Activated CD4-positive, alpha-beta T cell treated with anti-CD3 and anti-CD28 coated beads, Interleukin-2, amount 10 ng/mL, durations not matched to agents 24 days and 14 days (primary cell): Measurements from ENCODE around the gene PTPRD. TPM values are rescaled to one million over a fixed set of nuclear protein-coding genes. Genes with fewer than 3 reads are reported as not detected.
"Not testable (repeated sequence)": the region's sequence is repeated elsewhere in the genome, so short reads cannot be mapped to it uniquely, and the experiment has no call there.

Experiments used
- DNase-seq: peaks from one replicate; pipeline ENCODE4 v3.0.0; 2022
- H3K27ac Mint-ChIP-seq: one replicate; pipeline ENCODE4 v1.8.0; 2022; ENCODE audit warnings: mild to moderate bottlenecking, mixed read lengths
- H3K27me3 Mint-ChIP-seq: one replicate; pipeline ENCODE4 v1.8.0; 2022; ENCODE audit warnings: mixed read lengths
- H3K36me3 Mint-ChIP-seq: one replicate; pipeline ENCODE4 v1.8.0; 2022; ENCODE audit warnings: low read depth, mild to moderate bottlenecking, mixed read lengths
- H3K4me1 Mint-ChIP-seq: one replicate; pipeline ENCODE4 v1.8.0; 2021; ENCODE audit warnings: mixed read lengths
- H3K4me3 Mint-ChIP-seq: one replicate; pipeline ENCODE4 v1.8.0; 2022; ENCODE audit warnings: mild to moderate bottlenecking, moderate library complexity, mixed read lengths
- H3K9me3 Mint-ChIP-seq: one replicate; pipeline ENCODE4 v1.8.0; 2021; ENCODE audit warnings: mixed read lengths
- intact Hi-C: fragments of 100-400 bp; cut with micrococcal nuclease; formaldehyde crosslinking; loops from one replicate; pipeline ENCODE4 v1.15.1; 2023
- total RNA-seq: library from RNA; stranded (reverse); gene quantifications from 2 replicates; pipeline ENCODE4 v1.2.3, GENCODE V29; 2022

The PTPRD gene
- total RNA-seq, 1 donor from 2014 or later, result not detected

DNA sequence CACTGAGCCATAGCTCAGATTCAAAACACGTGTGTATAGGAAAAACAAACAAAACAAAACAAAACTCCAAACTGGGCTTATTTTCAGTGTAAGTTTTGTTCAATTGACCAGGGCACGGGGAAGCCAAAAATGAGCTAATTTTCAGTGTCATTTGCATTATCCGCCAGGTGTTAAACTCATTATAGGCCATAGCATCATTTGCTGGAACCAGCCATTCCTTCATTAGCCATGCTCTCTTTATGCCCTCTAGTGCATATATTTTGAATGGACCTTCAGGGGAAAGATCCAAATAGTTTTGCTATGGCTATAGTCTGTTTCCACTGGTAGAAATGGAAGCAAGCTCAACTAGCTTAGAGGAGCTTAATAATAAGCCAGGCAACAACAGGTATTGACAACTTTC is 1608.0 kb downstream of the PTPRD start:
- H3K4me1 Mint-ChIP-seq, result no peaks in the 10 kb centered on the region
- no peak for DNase-seq
- intact Hi-C loops, result no loop called here

DNA sequence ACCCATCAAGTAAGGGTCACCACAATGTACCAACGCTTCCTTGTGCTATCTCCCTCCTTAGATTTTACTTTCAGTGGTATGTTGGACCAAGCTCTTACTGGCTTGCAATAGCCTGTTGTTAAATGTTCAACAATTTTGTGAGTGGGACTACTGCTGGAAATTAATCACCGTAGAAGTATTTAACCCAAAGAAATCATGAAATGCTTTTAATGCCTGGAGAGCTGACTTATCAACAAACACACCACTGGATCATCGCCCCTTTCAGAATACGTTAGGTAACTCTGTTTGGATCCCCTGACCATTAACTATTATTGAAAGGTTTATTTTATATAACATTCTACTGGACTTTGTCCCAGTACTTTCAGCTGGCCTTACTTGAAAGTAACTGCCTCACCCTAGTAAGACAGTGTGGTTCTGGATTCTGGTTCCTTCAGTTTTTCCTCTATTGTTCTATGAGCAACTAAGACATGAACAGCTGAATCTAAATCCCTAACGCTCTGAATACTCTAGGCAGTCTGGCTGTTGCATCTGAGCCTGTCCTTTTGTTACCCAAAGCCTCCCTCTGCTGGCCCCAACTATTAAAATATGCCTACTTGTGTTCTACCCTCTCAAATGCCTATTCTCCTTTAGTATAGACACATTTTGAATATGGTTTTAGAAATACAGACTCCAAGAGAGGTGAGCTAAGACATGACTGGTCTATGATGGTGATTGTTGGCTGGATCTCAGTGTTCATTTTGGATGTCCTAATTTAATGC is 1609.8 kb downstream of the PTPRD start:
- H3K36me3 Mint-ChIP-seq, result no peaks in the 10 kb centered on the region
- intact Hi-C loops, result no loop called here
- H3K4me3 Mint-ChIP-seq, result no peak overlapping the region
- no peak overlapping the region for H3K27ac Mint-ChIP-seq
- no peaks in the 10 kb centered on the region for H3K9me3 Mint-ChIP-seq
- no peak for DNase-seq
- H3K27me3 Mint-ChIP-seq, result no peaks in the 10 kb centered on the region
- no peaks in the 10 kb centered on the region for H3K4me1 Mint-ChIP-seq

More for the DNA sequence above, 1608.0 kb downstream of the PTPRD start:
- no peak overlapping the region for H3K27ac Mint-ChIP-seq
- H3K9me3 Mint-ChIP-seq, result no peaks in the 10 kb centered on the region
- no peaks in the 10 kb centered on the region for H3K36me3 Mint-ChIP-seq
- H3K27me3 Mint-ChIP-seq, result no peaks in the 10 kb centered on the region
- H3K4me3 Mint-ChIP-seq, result no peak overlapping the region

DNA sequence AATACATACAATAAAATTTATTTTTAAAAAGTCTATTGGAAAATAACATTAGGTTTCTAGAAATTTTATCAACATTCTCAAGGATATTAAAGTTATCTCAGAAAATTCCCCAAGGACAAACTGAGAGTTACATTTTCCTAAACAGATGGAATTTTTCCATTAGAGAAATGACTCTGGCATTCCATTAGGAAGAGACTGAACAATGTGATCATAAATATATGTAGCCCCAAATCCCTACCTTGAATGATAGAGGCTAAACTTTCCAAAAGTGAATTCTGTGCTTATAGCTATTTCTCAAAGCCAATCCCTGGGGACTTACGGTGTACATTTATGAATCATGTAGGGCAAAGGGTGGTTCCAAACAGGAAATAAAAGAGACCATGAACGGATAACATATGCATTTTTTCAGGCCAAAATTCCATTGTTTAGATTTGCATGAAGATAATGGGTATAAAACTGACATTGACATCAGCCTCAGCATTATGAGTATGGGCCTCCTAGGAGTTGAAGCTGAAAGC is 1632.2 kb downstream of the PTPRD start:
- Mint-ChIP-seq H3K4me3 (no peak overlapping the region), H3K27ac (no peak overlapping the region), H3K36me3 (no peaks in the 10 kb centered on the region), H3K27me3 (no peaks in the 10 kb centered on the region), H3K4me1 (no peaks in the 10 kb centered on the region), H3K9me3 (no peaks in the 10 kb centered on the region)
- intact Hi-C loops, result no loop called here
- no peak for DNase-seq

DNA sequence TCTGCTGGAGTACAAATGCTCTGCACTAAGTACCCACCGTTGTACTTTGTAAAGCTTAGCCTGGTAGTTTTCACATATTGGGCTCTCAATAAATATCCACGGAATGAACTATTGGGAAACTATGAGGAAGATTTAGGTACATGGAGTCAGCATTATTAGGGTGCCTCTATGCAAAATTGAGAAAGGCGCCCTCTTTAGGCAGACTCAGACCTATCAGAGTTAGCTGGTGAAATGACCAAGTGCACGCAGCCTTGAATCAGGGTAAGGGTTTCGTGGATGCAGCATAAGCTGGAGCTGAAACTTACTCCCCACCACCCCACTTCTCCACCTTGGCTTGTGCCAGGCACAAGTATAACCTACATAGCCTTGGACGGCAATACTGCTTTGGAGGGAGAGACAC is 1634.5 kb downstream of the PTPRD start:
- Mint-ChIP-seq H3K9me3 (no peaks in the 10 kb centered on the region), H3K4me3 (no peak overlapping the region), H3K27ac (no peak overlapping the region), H3K36me3 (no peaks in the 10 kb centered on the region), H3K27me3 (no peaks in the 10 kb centered on the region), H3K4me1 (no peaks in the 10 kb centered on the region)
- DNase-seq, result no peak
- intact Hi-C loops, result no loop called here

DNA sequence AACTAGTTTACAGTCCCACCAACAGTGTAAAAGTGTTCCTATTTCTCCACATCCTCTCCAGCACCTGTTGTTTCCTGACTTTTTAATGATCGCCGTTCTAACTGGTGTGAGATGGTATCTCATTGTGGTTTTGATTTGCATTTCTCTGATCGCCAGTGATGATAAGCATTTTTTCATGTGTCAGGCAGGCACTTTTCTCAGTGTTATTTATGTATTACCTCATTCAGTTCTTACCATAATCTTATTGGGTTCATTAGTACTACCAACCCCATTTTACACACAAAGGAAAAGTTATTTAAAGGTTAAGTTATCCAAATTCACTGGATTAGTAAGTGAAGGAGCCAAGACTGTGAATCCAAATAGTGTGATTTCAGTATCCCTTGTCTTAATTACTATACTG is 1644.5 kb downstream of the PTPRD start:
- intact Hi-C loops, H3K27ac Mint-ChIP-seq, DNase-seq, H3K27me3 Mint-ChIP-seq, H3K4me3 Mint-ChIP-seq, H3K4me1 Mint-ChIP-seq, H3K9me3 Mint-ChIP-seq, H3K36me3 Mint-ChIP-seq: not testable (repeated sequence)

DNA sequence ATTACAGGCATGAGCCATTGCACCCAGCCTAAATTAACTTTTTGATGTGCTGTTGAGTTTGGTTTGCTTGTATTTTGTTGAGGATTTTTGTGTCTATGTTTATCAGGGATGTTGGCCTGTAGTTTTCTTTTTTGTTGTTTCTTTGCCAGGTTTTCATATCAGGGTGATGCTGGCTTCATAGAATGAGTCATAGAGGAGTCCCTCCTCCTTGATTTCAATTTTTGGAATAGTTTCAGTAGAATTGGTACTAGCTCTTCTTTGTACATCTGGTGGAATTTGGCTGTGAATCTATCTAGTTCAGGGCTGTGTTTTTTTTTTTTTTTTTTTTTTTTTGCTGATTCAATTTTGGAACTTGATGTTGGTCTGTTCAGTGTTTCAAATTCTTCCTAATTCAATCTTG is 1648.9 kb downstream of the PTPRD start:
- peaks cover 3% of the 10 kb centered on the region for H3K9me3 Mint-ChIP-seq
- intact Hi-C loops, result no loop called here
- H3K27ac Mint-ChIP-seq, result no peak overlapping the region
- DNase-seq, result no peak
- no peaks in the 10 kb centered on the region for H3K27me3 Mint-ChIP-seq
- no peaks in the 10 kb centered on the region for H3K36me3 Mint-ChIP-seq
- H3K4me1 Mint-ChIP-seq, result no peaks in the 10 kb centered on the region
- H3K4me3 Mint-ChIP-seq, result no peak overlapping the region

DNA sequence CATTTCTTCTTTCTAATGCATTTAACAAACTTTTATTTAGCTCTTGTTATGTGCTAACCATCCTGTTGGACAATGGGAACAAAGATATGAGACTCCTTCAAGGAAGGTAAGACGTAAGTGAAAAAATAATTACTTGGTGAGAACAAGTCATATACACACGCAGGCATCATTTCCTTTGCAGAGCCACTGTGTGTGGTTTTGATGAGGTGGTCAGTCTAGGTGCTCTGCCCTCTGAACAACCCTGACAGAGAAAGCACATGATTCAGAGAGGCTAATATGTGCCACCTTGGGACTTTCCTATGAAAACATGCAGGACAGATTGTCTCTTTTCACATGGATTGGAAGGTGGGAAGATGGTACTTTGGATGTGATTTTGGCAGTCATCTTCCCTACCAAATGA is 1650.7 kb downstream of the PTPRD start:
- Mint-ChIP-seq H3K36me3 (no peaks in the 10 kb centered on the region), H3K4me1 (no peaks in the 10 kb centered on the region), H3K27ac (no peak overlapping the region), H3K27me3 (no peaks in the 10 kb centered on the region), H3K4me3 (no peak overlapping the region), H3K9me3 (peaks cover 3% of the 10 kb centered on the region)
- DNase-seq, result no peak
- intact Hi-C loops, result no loop called here

DNA sequence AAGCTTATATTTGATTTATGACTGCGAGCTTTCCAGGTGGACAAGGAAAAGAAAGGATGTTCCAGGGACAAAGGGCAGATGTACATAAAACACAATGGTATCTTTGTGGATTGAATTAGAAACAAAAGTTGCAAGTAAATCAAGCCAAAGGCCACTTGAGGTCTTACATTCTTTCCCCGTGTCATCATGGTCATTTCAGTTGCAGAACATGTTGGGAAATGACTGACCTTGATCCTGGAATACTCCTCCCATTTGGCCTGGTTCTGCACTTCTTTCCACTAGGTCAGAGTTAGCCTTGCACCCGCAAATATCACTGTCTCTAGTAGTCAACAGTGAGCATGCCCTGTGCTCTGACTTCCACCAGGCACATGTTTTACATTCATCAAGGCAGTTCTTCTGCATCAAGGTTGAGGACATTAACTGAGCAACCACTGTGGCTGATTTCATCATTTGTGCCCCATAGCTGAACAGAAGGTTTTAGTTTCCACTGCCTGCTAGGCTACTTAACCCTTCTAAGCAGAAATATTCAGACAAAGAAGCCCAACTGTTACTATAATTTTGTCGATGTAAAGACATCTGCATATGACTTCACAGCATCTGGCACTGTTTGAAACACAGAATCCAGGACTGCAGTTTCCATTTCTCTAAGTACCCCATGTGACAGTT is 1651.5 kb downstream of the PTPRD start:
- H3K27me3 Mint-ChIP-seq, result no peaks in the 10 kb centered on the region
- H3K4me1 Mint-ChIP-seq, result no peaks in the 10 kb centered on the region
- peaks cover 3% of the 10 kb centered on the region for H3K9me3 Mint-ChIP-seq
- H3K4me3 Mint-ChIP-seq, result no peak overlapping the region
- no peak overlapping the region for H3K27ac Mint-ChIP-seq
- no peak for DNase-seq
- intact Hi-C loops, result no loop called here
- H3K36me3 Mint-ChIP-seq, result no peaks in the 10 kb centered on the region

DNA sequence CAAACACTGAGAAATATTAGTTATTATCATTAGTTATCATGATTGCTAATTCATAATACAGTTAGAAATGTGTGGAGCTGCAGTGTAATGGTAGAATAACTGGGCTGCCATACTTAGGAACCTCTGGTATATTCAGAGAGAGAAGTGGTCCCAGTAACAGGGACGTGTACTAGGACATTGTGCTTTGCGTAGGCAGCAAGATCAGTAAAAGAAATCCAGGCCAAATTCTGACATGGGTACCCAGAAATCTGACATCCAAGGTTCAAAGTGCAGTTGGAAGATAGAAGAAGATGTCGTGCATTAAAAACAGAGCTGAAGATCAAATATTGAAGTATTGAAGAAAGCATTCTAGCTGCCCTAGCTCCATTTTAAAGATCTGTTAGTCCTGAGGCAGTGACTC is 1652.5 kb downstream of the PTPRD start:
- H3K27ac Mint-ChIP-seq, result no peak overlapping the region

DNA sequence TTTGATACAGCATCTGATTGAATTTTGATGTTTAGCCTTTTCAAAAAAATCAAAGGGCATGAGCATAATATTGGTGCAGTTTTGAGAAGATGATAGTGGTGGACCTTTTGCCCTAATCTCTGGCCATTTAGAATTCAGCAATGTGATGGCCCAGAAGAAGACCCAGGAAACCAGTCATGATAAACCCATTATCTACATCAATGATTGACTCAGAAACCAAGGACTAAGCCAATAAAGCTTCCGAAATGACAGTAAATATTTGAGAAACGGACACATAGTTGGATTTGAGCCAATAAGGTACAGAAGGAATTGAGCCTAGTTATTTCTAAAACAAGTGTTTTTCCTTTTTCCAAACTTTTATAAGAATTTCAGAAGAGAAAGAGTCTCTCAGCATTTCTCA is 1654.4 kb downstream of the PTPRD start:
- H3K27me3 Mint-ChIP-seq, result no peaks in the 10 kb centered on the region
- H3K4me3 Mint-ChIP-seq, result no peak overlapping the region
- no peaks in the 10 kb centered on the region for H3K36me3 Mint-ChIP-seq
- intact Hi-C loops, result no loop called here
- no peak for DNase-seq
- H3K4me1 Mint-ChIP-seq, result no peaks in the 10 kb centered on the region
- no peaks in the 10 kb centered on the region for H3K9me3 Mint-ChIP-seq
- H3K27ac Mint-ChIP-seq, result no peak overlapping the region

More for the DNA sequence above, 1652.5 kb downstream of the PTPRD start:
- no peaks in the 10 kb centered on the region for H3K4me1 Mint-ChIP-seq
- H3K4me3 Mint-ChIP-seq, result no peak overlapping the region
- no peaks in the 10 kb centered on the region for H3K9me3 Mint-ChIP-seq
- no peaks in the 10 kb centered on the region for H3K36me3 Mint-ChIP-seq
- no peak for DNase-seq
- intact Hi-C loops, result no loop called here
- H3K27me3 Mint-ChIP-seq, result no peaks in the 10 kb centered on the region

DNA sequence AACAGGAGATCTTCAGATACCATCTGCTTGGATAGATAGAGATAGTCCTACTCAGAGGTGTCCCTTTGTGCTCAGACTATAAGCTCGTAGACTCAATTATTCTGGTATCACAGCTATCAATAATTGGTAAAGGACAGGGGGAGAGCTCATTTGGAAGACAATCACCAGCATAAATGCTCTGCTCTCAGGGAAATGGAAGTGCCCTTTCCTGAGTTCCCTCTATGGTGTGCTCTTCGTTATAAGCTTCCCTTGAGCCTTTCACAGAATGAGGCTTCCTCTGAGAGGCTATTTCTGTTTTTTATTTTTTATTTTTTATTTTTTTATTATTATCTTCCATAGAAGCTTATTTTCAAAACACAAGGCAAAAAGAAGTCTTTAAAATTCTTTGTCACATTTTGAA is 1657.5 kb downstream of the PTPRD start:
- no peaks in the 10 kb centered on the region for H3K36me3 Mint-ChIP-seq
- no peak for DNase-seq
- H3K9me3 Mint-ChIP-seq, result no peaks in the 10 kb centered on the region
- no peaks in the 10 kb centered on the region for H3K27me3 Mint-ChIP-seq
- intact Hi-C loops, result no loop called here
- no peak overlapping the region for H3K27ac Mint-ChIP-seq
- H3K4me1 Mint-ChIP-seq, result no peaks in the 10 kb centered on the region
- no peak overlapping the region for H3K4me3 Mint-ChIP-seq

DNA sequence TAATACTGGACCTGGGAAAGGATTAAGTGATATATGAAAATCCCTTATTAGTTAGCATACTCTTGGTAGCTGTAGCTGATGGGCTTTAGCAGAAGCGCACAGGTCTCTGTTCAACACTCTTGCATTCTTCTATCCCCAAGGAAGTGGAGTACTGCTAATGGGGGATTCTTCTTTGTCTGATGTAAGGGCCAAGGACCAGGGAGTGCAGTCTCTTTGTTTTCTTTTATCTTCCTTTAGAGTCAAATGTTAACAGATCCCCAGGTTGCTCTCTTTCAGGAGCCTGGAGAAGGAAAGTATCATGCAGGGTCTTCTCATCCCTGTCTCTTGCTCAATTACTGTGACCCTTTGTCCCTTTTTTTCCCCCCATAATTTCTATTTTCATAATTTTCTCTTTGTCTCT is 1666.3 kb downstream of the PTPRD start:
- H3K4me3 Mint-ChIP-seq, result no peak overlapping the region
- H3K36me3 Mint-ChIP-seq, result no peaks in the 10 kb centered on the region
- H3K4me1 Mint-ChIP-seq, result no peaks in the 10 kb centered on the region
- DNase-seq, result no peak
- intact Hi-C loops, result no loop called here
- H3K9me3 Mint-ChIP-seq, result no peaks in the 10 kb centered on the region
- no peak overlapping the region for H3K27ac Mint-ChIP-seq
- no peaks in the 10 kb centered on the region for H3K27me3 Mint-ChIP-seq

DNA sequence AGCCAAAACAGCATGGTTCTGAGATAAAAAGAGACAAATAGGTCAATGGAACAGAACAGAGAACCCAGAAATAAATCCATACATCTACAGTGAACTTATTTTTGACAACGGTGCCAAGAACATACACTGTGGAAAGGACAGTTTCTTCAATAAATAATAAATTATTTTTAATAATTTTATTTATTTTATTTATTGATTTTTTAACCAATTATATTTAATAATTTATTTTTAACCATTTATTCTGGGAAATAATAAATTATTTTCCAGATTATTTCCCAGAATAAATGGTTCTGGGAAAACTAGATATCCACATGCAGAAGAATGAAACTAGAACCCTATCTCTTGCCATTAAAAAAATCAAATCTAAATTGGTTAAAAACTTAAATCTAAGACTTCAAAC is 1669.4 kb downstream of the PTPRD start:
- H3K9me3 Mint-ChIP-seq, result no peaks in the 10 kb centered on the region
- intact Hi-C loops, result no loop called here
- H3K4me3 Mint-ChIP-seq, result no peak overlapping the region
- H3K27me3 Mint-ChIP-seq, result no peaks in the 10 kb centered on the region
- no peak overlapping the region for H3K27ac Mint-ChIP-seq
- H3K36me3 Mint-ChIP-seq, result no peaks in the 10 kb centered on the region
- no peak for DNase-seq
- no peaks in the 10 kb centered on the region for H3K4me1 Mint-ChIP-seq

DNA sequence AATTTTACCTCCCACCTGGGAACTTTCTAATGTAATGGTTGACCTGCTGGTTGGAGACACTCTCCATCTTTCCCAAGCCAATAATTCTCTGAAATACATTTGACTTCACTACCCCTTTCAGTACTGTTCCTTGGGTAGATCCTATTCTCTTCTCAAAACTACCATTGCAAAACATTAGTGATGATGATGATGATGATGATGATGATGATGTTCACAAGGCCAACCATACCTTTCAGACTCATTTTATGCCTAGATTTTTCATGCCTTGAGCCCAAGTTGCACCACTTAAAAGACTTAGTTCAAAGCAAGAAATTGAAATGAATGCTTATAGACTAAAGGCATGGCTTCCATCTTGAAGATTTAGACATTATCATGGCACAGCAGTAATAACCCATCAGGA is 1672.2 kb downstream of the PTPRD start:
- intact Hi-C loops, result no loop called here
- Mint-ChIP-seq H3K4me1 (no peaks in the 10 kb centered on the region), H3K9me3 (no peaks in the 10 kb centered on the region), H3K4me3 (no peak overlapping the region), H3K36me3 (no peaks in the 10 kb centered on the region), H3K27me3 (no peaks in the 10 kb centered on the region), H3K27ac (no peak overlapping the region)
- DNase-seq, result no peak
